ENCODE results near the gene CEP112. TPM values are rescaled to one million over a fixed set of nuclear protein-coding genes. Genes with fewer than 3 reads are reported as not detected.

CEP112 gene
- total and polyA plus RNA-seq, 10 of the 15 experiments (the other 5 are each of a cell fraction or from before 2014, with no cell fraction given): 0.11 to 3.8 (median 0.32) TPM; not detected in 1

GRCh38 chr17:65629234-65629690 lies 562.7 kb downstream of the CEP112 start:
- no peak overlapping the region for H3K4me3 ChIP-seq
- no peak overlapping the region for H3K27ac ChIP-seq (ENCODE audit: control insufficient read depth, insufficient read depth)
- no peaks in the 10 kb centered on the region for H3K36me3 ChIP-seq (ENCODE audit: control insufficient read depth in 2 of 2, insufficient read depth in 2 of 2, low read length in 1 of 2)
- RAD21 ChIA-PET (ENCODE audit: unreplicated experiment): no interaction called here
- TF ChIP-seq JUND (IDR thresholded peaks at IDR 0.05; ENCODE audit: low read depth, low read length): no peak
- TF ChIP-seq WRNIP1 (IDR thresholded peaks at IDR 0.05; ENCODE audit: borderline replicate concordance, low read depth, low read length): no peak
- no peak for TF ChIP-seq RELA (IDR thresholded peaks at IDR 0.05; ENCODE audit: borderline replicate concordance, partially characterized antibody)
- TF ChIP-seq ATF7 (IDR thresholded peaks at IDR 0.05; ENCODE audit: low read depth): no peak
- TF ChIP-seq SUZ12 (IDR thresholded peaks at IDR 0.05; ENCODE audit: unreplicated experiment): no peak
- TF ChIP-seq ATF3 (IDR thresholded peaks at IDR 0.05; ENCODE audit: borderline replicate concordance, extremely low read depth, low read depth, low read length): no peak
- TF ChIP-seq MYC (IDR thresholded peaks at IDR 0.05; ENCODE audit: insufficient read depth, insufficient read length, insufficient replicate concordance, low read length, severe bottlenecking): no peak
- no peak for TF ChIP-seq BHLHE40 (IDR thresholded peaks at IDR 0.05; ENCODE audit: borderline replicate concordance in 1 of 2, low read depth in 2 of 2, low read length in 1 of 2)
- in situ Hi-C loops (cut with MboI) (no loop called here), intact Hi-C loops (cut with micrococcal nuclease; ENCODE audit: unreplicated experiment) (no loop called here)
- no peak overlapping the region for H3K9ac ChIP-seq (ENCODE audit: control insufficient read depth, insufficient read depth, low read length)
- POLR2A ChIA-PET: no interaction called here
- no peak overlapping the region for H2AFZ ChIP-seq (ENCODE audit: control insufficient read depth, low read depth, low read length)
- DNase-seq (ENCODE audit: low read depth, low spot score) (no peak), FAIRE-seq (no peak), ATAC-seq (no peak)
- H3K27me3 ChIP-seq (replicated peaks in 1 of 2; ENCODE audit: control insufficient read depth in 2 of 2, insufficient read depth in 2 of 2, low read length in 1 of 2): no peaks in the 10 kb centered on the region
- no peaks in the 10 kb centered on the region for H4K20me1 ChIP-seq (ENCODE audit: control insufficient read depth, insufficient read depth)
- no peaks in the 10 kb centered on the region for H3K4me1 ChIP-seq (ENCODE audit: control insufficient read depth, insufficient read depth, low read length)
- no peaks in the 10 kb centered on the region for H3K79me2 ChIP-seq (ENCODE audit: control insufficient read depth, insufficient read depth, low read length)
- 6% methylated on average over 5 of the region's 5 CpGs for WGBS (ENCODE audit: insufficient coverage, insufficient replicate concordance, low lambda C conversion rate, missing lambda C conversion rate)
- CTCF ChIA-PET: interaction anchor here (0.6 kb wide), 1 partner anchor 105 kb away, joined by 6 read pairs; no protein-coding TSS in a partner anchor
- no peak overlapping the region for H3K4me2 ChIP-seq (ENCODE audit: control insufficient read depth, insufficient read depth)
- SMC1A ChIA-PET (ENCODE audit: uncharacterized antibody, unreplicated experiment): no interaction called here
- H3K9me3 ChIP-seq (replicated peaks; ENCODE audit: control insufficient read depth, insufficient read depth, low read length): no peaks in the 10 kb centered on the region
- no TSS peak for BruUV-seq (replicated peaks)

Measured in GM12878 (cell line).